MM.1S (cell line): Measurements from ENCODE around the gene GEMIN8.

Experiments
- DNase-seq: peaks from one replicate; pipeline ENCODE4 v3.0.0-alpha.2; 2015
- H2AFZ ChIP-seq: fragments of 300-600 bp; sonication (generic); 2 replicates; pipeline ENCODE4 v1.6.0; 2016; ENCODE audit warnings: antibody characterized with exemption, low read length
- H3F3A ChIP-seq: fragments of 300-600 bp; sonication (generic); 2 replicates; pipeline ENCODE4 v1.6.1; 2016; ENCODE audit warnings: mild to moderate bottlenecking, antibody characterized with exemption, low read length, moderate library complexity, mixed read lengths; ENCODE audit not compliant: insufficient read depth
- H3K27ac ChIP-seq: fragments of 300-600 bp; sonication (generic); 2 replicates; pipeline ENCODE4 v1.5.1; 2016; ENCODE audit warnings: mild to moderate bottlenecking, low read length
- H3K27me3 ChIP-seq: fragments of 300-600 bp; sonication (generic); replicated peaks from 2 replicates; pipeline ENCODE4 v1.6.0; 2016; ENCODE audit warnings: low read length; ENCODE audit not compliant: insufficient read depth
- H3K36me3 ChIP-seq: fragments of 300-600 bp; sonication (generic); replicated peaks from 2 replicates; pipeline ENCODE4 v1.6.1; 2016; ENCODE audit warnings: mild to moderate bottlenecking, low read length, mixed read lengths; ENCODE audit not compliant: insufficient read depth
- H3K4me1 ChIP-seq: fragments of 300-600 bp; sonication (generic); 2 replicates; pipeline ENCODE4 v1.6.1; 2016; ENCODE audit warnings: low read length, mixed read lengths
- H3K4me2 ChIP-seq: fragments of 300-600 bp; sonication (generic); 2 replicates; pipeline ENCODE4 v1.6.0; 2016; ENCODE audit warnings: low read depth, low read length
- H3K4me3 ChIP-seq: fragments of 300-600 bp; sonication (generic); 2 replicates; pipeline ENCODE4 v1.5.1; 2016; ENCODE audit warnings: low read length, mixed read lengths
- H3K79me2 ChIP-seq: fragments of 300-600 bp; sonication (generic); 2 replicates; pipeline ENCODE4 v1.6.1; 2016; ENCODE audit warnings: mixed run types, low read length, mixed read lengths
- H3K9ac ChIP-seq: fragments of 300-600 bp; sonication (generic); 2 replicates; pipeline ENCODE4 v1.6.1; 2016; ENCODE audit warnings: low read length, mixed read lengths
- H3K9me2 ChIP-seq: fragments of 300-600 bp; sonication (generic); replicated peaks from 2 replicates; pipeline ENCODE4 v1.6.1; 2016; ENCODE audit warnings: mild to moderate bottlenecking, low read length, mixed read lengths; ENCODE audit not compliant: insufficient read depth
- H3K9me3 ChIP-seq: fragments of 300-600 bp; sonication (generic); replicated peaks from 2 replicates; pipeline ENCODE4 v1.6.1; 2016; ENCODE audit warnings: mild to moderate bottlenecking, low read length, mixed read lengths; ENCODE audit not compliant: insufficient read depth
- H4K20me1 ChIP-seq: fragments of 300-600 bp; sonication (generic); 2 replicates; pipeline ENCODE4 v1.6.1; 2016; ENCODE audit warnings: mild to moderate bottlenecking, low read length, moderate library complexity, mixed read lengths; ENCODE audit not compliant: insufficient read depth
- CTCF ChIP-seq: fragments of 300-600 bp; sonication (generic); IDR thresholded peaks from 2 replicates; pipeline ENCODE4 v1.5.1; 2016; ENCODE audit warnings: antibody characterized with exemption, low read length, mixed read lengths
- EZH2 ChIP-seq: fragments of 300-600 bp; sonication (generic); optimal IDR thresholded peaks from 2 replicates; pipeline ENCODE3; 2017; ENCODE audit warnings: low read depth, mild to moderate bottlenecking, antibody characterized with exemption, low read length, mixed read lengths
- EZH2phosphoT487 ChIP-seq: fragments of 300-600 bp; sonication (generic); IDR thresholded peaks from 2 replicates; pipeline ENCODE4 v1.6.1; 2018; ENCODE audit warnings: antibody characterized with exemption, low read length

The GEMIN8 gene

GRCh38 chrX:14003876-14004425, 25.7 kb downstream of the GEMIN8 start:
- Histone ChIP-seq H3K9me2 (no peaks in the 10 kb centered on the region), H3K4me1 (no peaks in the 10 kb centered on the region), H3K27ac (no peak overlapping the region), H3K4me3 (no peak overlapping the region), H4K20me1 (no peaks in the 10 kb centered on the region), H3K36me3 (no peaks in the 10 kb centered on the region), H3F3A (no peaks in the 10 kb centered on the region), H3K9ac (no peak overlapping the region), H3K9me3 (no peaks in the 10 kb centered on the region), H3K4me2 (no peak overlapping the region), H2AFZ (no peak overlapping the region), H3K27me3 (no peaks in the 10 kb centered on the region), H3K79me2 (no peaks in the 10 kb centered on the region)
- DNase-seq = no peak
- TF ChIP-seq EZH2 = no peak
- no peak for TF ChIP-seq EZH2phosphoT487
- TF ChIP-seq CTCF = no peak

GRCh38 chrX:14003028-14003427, 26.7 kb downstream of the GEMIN8 start:
- Histone ChIP-seq H3K27ac (no peak overlapping the region), H3K4me1 (no peaks in the 10 kb centered on the region), H2AFZ (no peak overlapping the region), H3K9ac (no peak overlapping the region), H3K4me3 (no peak overlapping the region), H3F3A (no peaks in the 10 kb centered on the region), H4K20me1 (no peaks in the 10 kb centered on the region), H3K9me2 (no peaks in the 10 kb centered on the region), H3K36me3 (no peaks in the 10 kb centered on the region), H3K79me2 (no peaks in the 10 kb centered on the region), H3K27me3 (no peaks in the 10 kb centered on the region), H3K4me2 (no peak overlapping the region), H3K9me3 (no peaks in the 10 kb centered on the region)
- TF ChIP-seq EZH2phosphoT487 (no peak), EZH2 (no peak), CTCF (no peak)
- no peak for DNase-seq

GRCh38 chrX:13996650-13997049, 33.0 kb downstream of the GEMIN8 start:
- TF ChIP-seq EZH2 = no peak
- H3K9me2 ChIP-seq = no peaks in the 10 kb centered on the region
- H3K9ac ChIP-seq = no peak overlapping the region
- H3K4me3 ChIP-seq = no peak overlapping the region
- DNase-seq = no peak
- no peaks in the 10 kb centered on the region for H3K36me3 ChIP-seq
- H3K27me3 ChIP-seq = no peaks in the 10 kb centered on the region
- no peaks in the 10 kb centered on the region for H4K20me1 ChIP-seq
- no peaks in the 10 kb centered on the region for H3K4me1 ChIP-seq
- no peak overlapping the region for H3K27ac ChIP-seq
- H2AFZ ChIP-seq = no peak overlapping the region
- H3F3A ChIP-seq = no peaks in the 10 kb centered on the region
- no peaks in the 10 kb centered on the region for H3K9me3 ChIP-seq
- no peak overlapping the region for H3K4me2 ChIP-seq
- H3K79me2 ChIP-seq = no peaks in the 10 kb centered on the region

GRCh38 chrX:13994536-13995080, 35.1 kb downstream of the GEMIN8 start:
- H3K4me1 ChIP-seq = no peaks in the 10 kb centered on the region
- no peaks in the 10 kb centered on the region for H4K20me1 ChIP-seq
- H3K4me3 ChIP-seq = no peak overlapping the region
- H2AFZ ChIP-seq = no peak overlapping the region
- TF ChIP-seq CTCF (no peak), EZH2phosphoT487 (no peak), EZH2 (no peak)
- H3K27me3 ChIP-seq = no peaks in the 10 kb centered on the region
- H3K9me3 ChIP-seq = no peaks in the 10 kb centered on the region
- no peak overlapping the region for H3K4me2 ChIP-seq
- no peaks in the 10 kb centered on the region for H3K79me2 ChIP-seq
- no peaks in the 10 kb centered on the region for H3K36me3 ChIP-seq
- no peak overlapping the region for H3K27ac ChIP-seq
- no peak for DNase-seq
- H3K9ac ChIP-seq = no peak overlapping the region
- no peaks in the 10 kb centered on the region for H3K9me2 ChIP-seq
- no peaks in the 10 kb centered on the region for H3F3A ChIP-seq
